ENCODE results near the gene RIOK1. TPM values are rescaled to one million over a fixed set of nuclear protein-coding genes. Genes with fewer than 3 reads are reported as not detected.
"Not testable (repeated sequence)": the region's sequence is repeated elsewhere in the genome, so short reads cannot be mapped to it uniquely, and the experiment has no call there.

Gene RIOK1
- total and polyA plus RNA-seq, 5 donors from 2014 or later, result 15.9 to 51.3 (median 16.6) TPM

GRCh38 chr6:7454696-7455358 lies 65.2 kb downstream of the RIOK1 start:
- Mint-ChIP-seq H3K36me3 (no peaks in the 10 kb centered on the region), H3K27ac (no peak overlapping the region), H3K27me3 (peaks cover 14% of the 10 kb centered on the region), H3K4me3 (no peak overlapping the region), H3K4me1 (no peaks in the 10 kb centered on the region), H3K9me3 (peaks cover 0 to 2% (median 0%) of the 10 kb centered on the region in 7 donors)
- Histone ChIP-seq H3K27ac (ENCODE audit: insufficient read depth, low read length, poor library complexity, severe bottlenecking) (no peak overlapping the region), H3K4me1 (ENCODE audit: control insufficient read depth, insufficient read depth, low read length, poor library complexity, severe bottlenecking) (no peaks in the 10 kb centered on the region), H3K36me3 (ENCODE audit: control insufficient read depth, insufficient read depth, low read length) (no peaks in the 10 kb centered on the region), H3K27me3 (ENCODE audit: control insufficient read depth, insufficient read depth, low read length) (no peaks in the 10 kb centered on the region), H3K9me3 (ENCODE audit: control insufficient read depth in 2 of 2, low read length in 2 of 2) (no peaks in the 10 kb centered on the region), H3K4me3 (ENCODE audit: low read depth, low read length) (no peak overlapping the region)
- no peak for ATAC-seq (ENCODE audit: low read depth in 2 of 2)
- DNase-seq, result no peak

- not testable (repeated sequence) for H3K9me3 ChIP-seq (ENCODE audit: control insufficient read depth in 2 of 2, low read length in 2 of 2); H3K4me1 ChIP-seq (ENCODE audit: control insufficient read depth, insufficient read depth, low read length, poor library complexity, severe bottlenecking); H3K27ac ChIP-seq (ENCODE audit: insufficient read depth, low read length, poor library complexity, severe bottlenecking); DNase-seq; H3K36me3 ChIP-seq (ENCODE audit: control insufficient read depth, insufficient read depth, low read length); H3K27me3 ChIP-seq (ENCODE audit: control insufficient read depth, insufficient read depth, low read length); H3K4me1 Mint-ChIP-seq; H3K4me3 ChIP-seq (ENCODE audit: low read depth, low read length); H3K27ac Mint-ChIP-seq; ATAC-seq (ENCODE audit: low read depth in 2 of 2); H3K9me3 Mint-ChIP-seq; H3K36me3 Mint-ChIP-seq
- Mint-ChIP-seq H3K4me3 (peak overlapping the region in 1 of 4 donors; percentile 63), H3K27me3 (peaks cover 14% of the 10 kb centered on the region)
These were observed 66.7 kb downstream of the RIOK1 start for GRCh38 chr6:7456302-7456701.

- Histone ChIP-seq H3K27ac (ENCODE audit: insufficient read depth, low read length, poor library complexity, severe bottlenecking) (no peak overlapping the region), H3K9me3 (ENCODE audit: control insufficient read depth in 2 of 2, low read length in 2 of 2) (no peaks in the 10 kb centered on the region), H3K4me3 (ENCODE audit: low read depth, low read length) (no peak overlapping the region), H3K27me3 (ENCODE audit: control insufficient read depth, insufficient read depth, low read length) (no peaks in the 10 kb centered on the region), H3K36me3 (ENCODE audit: control insufficient read depth, insufficient read depth, low read length) (no peaks in the 10 kb centered on the region), H3K4me1 (ENCODE audit: control insufficient read depth, insufficient read depth, low read length, poor library complexity, severe bottlenecking) (no peaks in the 10 kb centered on the region)
- Mint-ChIP-seq H3K4me1 (peaks cover 0 to 1% (median 0%) of the 10 kb centered on the region in 4 donors), H3K27me3 (peaks cover 6% of the 10 kb centered on the region), H3K27ac (no peak overlapping the region), H3K9me3 (no peaks in the 10 kb centered on the region), H3K4me3 (no peak overlapping the region), H3K36me3 (no peaks in the 10 kb centered on the region)
- ATAC-seq (ENCODE audit: low read depth in 2 of 2) (no peak), DNase-seq (no peak)
These were observed 71.8 kb downstream of the RIOK1 start for GRCh38 chr6:7461416-7461815.

- Histone ChIP-seq H3K9me3 (ENCODE audit: control insufficient read depth in 2 of 2, low read length in 2 of 2) (no peaks in the 10 kb centered on the region), H3K4me1 (ENCODE audit: control insufficient read depth, insufficient read depth, low read length, poor library complexity, severe bottlenecking) (no peaks in the 10 kb centered on the region), H3K27ac (ENCODE audit: insufficient read depth, low read length, poor library complexity, severe bottlenecking) (no peak overlapping the region), H3K27me3 (ENCODE audit: control insufficient read depth, insufficient read depth, low read length) (no peaks in the 10 kb centered on the region), H3K4me3 (ENCODE audit: low read depth, low read length) (no peak overlapping the region), H3K36me3 (ENCODE audit: control insufficient read depth, insufficient read depth, low read length) (no peaks in the 10 kb centered on the region)
- Mint-ChIP-seq H3K27ac (no peak overlapping the region), H3K4me1 (peaks cover 0 to 4% (median under 1%) of the 10 kb centered on the region in 4 donors), H3K36me3 (peaks cover 4% of the 10 kb centered on the region), H3K27me3 (peaks cover 10% of the 10 kb centered on the region), H3K9me3 (no peaks in the 10 kb centered on the region), H3K4me3 (no peak overlapping the region)
- ATAC-seq (ENCODE audit: low read depth in 2 of 2), result no peak
- DNase-seq, result no peak
These were observed 74.2 kb downstream of the RIOK1 start for GRCh38 chr6:7463785-7464184.

- Histone ChIP-seq H3K27me3 (ENCODE audit: control insufficient read depth, insufficient read depth, low read length) (no peaks in the 10 kb centered on the region), H3K27ac (ENCODE audit: insufficient read depth, low read length, poor library complexity, severe bottlenecking) (no peak overlapping the region), H3K9me3 (ENCODE audit: control insufficient read depth in 2 of 2, low read length in 2 of 2) (no peaks in the 10 kb centered on the region), H3K4me3 (ENCODE audit: low read depth, low read length) (no peak overlapping the region), H3K4me1 (ENCODE audit: control insufficient read depth, insufficient read depth, low read length, poor library complexity, severe bottlenecking) (no peaks in the 10 kb centered on the region), H3K36me3 (ENCODE audit: control insufficient read depth, insufficient read depth, low read length) (no peaks in the 10 kb centered on the region)
- H3K9me3 Mint-ChIP-seq, result peaks cover 0 to 2% (median 0%) of the 10 kb centered on the region in 7 donors
- peaks cover 4% of the 10 kb centered on the region for H3K36me3 Mint-ChIP-seq
- H3K27me3 Mint-ChIP-seq, result peaks cover 10% of the 10 kb centered on the region
- peaks cover 0 to 4% (median 0%) of the 10 kb centered on the region in 4 donors for H3K4me1 Mint-ChIP-seq
- no peak overlapping the region for H3K27ac Mint-ChIP-seq
- no peak for ATAC-seq (ENCODE audit: low read depth in 2 of 2)
- no peak overlapping the region for H3K4me3 Mint-ChIP-seq
- DNase-seq, result no peak
These were observed 77.6 kb downstream of the RIOK1 start for GRCh38 chr6:7467007-7467897.

Other genes starting within 250 kb of the RIOK1 start
- gene SSR1, start 76.6 kb upstream of the RIOK1 start, total RNA-seq, result 81.0 TPM
- 100 to 1,000 TPM; 156 to 207 (median 180) TPM for gene SSR1, start 76.6 kb upstream of the RIOK1 start, polyA plus RNA-seq
- 0.57 TPM for gene CAGE1, start 66 bp upstream of the RIOK1 start, total RNA-seq
- under 1 TPM in 1 of 4 donors, not detected in 3; 0.08 TPM for gene CAGE1, start 66 bp upstream of the RIOK1 start, polyA plus RNA-seq
- gene DSP, start 151.9 kb downstream of the RIOK1 start, total RNA-seq, result not detected
- under 1 TPM in 1 of 4 donors, not detected in 3; 0.06 TPM for gene DSP, start 151.9 kb downstream of the RIOK1 start, polyA plus RNA-seq
- 10.9 TPM for gene SNRNP48, start 200.4 kb downstream of the RIOK1 start, total RNA-seq
- gene SNRNP48, start 200.4 kb downstream of the RIOK1 start, polyA plus RNA-seq, result 10 to 100 TPM in 3 of 4 donors, 1 to 10 TPM in 1; 6.8 to 10.7 (median 10.3) TPM

Measured in CD4-positive, CD25-positive, alpha-beta regulatory T cell (primary cell).